GM19467 (cell line): ENCODE measurements around the gene TLR8.

Experiments used
- ATAC-seq: cut with Tn5 transposase; IDR thresholded peaks from one replicate; pipeline ENCODE4 v1.9.1; 2021; ENCODE audit warnings: mild to moderate bottlenecking, moderate library complexity; ENCODE audit not compliant: unreplicated experiment

TLR8 gene

DNA sequence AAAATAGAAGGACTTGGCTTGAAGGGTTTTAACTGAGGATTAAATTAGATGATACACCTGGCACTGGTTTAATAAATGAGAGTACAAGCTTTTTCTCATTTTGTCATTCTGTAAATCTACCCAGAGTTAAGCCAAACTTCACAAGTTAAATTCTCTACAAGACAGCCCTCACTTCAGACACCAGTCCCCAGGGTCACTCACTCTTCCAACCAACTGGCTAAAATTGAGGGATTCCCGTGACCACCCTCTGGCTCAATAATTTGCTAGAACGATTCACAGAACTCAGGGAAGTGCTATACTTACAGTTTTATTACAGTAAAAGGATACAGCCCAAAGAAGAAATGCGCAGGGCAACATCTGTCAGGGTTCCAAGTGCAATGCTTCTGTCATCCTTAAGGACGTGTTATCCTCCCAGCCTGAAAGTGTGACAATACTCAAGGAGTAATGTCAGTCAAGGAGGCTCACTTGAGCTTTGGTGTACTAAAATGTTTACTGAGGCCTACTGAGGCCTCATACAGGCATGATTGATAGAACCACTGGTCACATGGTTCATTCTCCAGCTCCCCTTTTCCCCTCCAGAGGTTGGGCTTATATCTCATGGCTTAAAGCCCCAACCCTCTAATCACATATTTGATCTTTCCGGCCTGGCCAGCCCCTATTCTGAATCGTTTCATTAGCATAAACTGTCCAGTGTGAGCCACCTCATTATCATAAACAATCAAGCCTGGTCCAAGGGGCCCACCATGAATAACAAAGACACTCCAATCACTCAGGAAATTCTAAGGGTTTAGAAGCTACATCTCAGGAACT, 58.9 kb downstream of the TLR8 start:
- ATAC-seq, result no peak

DNA sequence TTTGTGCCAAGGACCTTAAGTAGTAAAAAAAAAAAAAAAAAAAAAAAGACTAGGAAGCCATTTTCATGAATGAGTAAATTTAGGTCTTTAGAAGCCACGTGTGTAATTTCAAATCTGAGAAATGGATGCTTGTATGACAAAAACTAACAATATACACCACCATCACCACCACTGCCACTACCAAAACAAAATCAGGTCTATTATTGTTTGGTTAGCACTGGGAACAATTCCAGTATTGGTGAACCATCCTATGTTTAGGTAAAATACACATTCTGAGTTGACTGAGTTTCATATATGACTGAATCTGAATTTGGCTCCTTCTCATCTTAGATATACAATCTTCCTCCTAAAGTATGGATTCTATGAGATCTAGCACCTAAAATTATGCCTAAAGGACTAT, 59.7 kb downstream of the TLR8 start:
- no peak for ATAC-seq

DNA sequence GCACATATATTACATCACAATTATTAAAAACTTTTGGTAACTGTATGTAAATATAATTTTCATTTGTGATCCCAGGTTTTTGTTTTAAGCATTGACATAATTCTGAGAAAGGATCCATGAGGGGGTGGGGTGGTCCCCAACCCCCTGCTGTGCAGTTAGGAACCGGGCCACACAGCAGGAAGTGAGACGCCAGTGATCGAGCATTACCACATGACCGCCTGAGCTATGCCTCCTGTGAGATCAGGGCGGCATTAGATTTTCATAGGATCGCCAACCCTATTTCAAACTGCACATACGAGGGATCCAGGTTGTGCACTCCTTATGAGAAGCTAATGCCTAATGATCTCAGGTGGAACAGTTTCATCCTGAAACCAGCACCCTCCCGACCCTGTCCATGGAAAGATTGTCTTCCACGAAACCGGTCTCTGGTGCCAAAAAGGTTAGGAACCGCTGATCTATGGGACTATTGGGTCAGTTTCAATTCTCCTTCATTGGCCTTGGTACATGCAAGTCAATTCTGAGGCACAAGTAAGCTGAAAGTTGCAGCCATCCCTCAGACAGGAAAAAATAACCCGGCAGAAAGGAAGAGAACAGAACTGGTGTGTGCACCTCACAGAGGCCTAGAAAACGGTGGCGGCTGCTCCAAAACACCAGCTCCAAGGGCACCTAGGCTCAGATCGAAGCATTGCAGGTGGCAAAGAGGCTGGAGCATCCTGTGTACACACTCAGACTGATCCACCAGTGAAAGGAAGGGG, 61.5 kb downstream of the TLR8 start:
- ATAC-seq, result no peak

DNA sequence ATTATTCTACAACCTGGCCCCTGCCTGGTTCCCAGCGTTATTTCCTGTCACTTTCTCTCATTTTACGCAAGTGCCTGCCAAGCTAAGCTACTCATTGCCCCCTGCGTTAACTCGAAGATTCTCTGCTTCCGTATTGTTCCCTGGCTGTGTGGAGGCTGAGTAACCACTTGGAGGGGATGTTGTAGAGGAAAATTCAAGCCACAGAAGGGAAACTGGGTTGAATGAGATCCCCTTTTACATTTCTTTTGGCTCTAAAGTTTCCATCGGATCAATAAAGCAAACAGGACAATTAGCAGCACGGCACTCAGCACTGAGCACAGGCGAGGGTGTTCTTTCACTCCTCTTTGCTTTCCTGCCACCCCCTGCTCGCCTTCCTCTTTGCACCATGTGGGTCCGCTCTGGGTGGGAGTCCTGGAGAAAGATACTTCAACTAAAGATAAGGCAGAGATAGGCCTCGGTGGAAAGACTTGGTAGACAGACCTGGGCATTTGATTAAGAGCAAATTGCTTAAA, 64.3 kb downstream of the TLR8 start:
- ATAC-seq, result no peak

DNA sequence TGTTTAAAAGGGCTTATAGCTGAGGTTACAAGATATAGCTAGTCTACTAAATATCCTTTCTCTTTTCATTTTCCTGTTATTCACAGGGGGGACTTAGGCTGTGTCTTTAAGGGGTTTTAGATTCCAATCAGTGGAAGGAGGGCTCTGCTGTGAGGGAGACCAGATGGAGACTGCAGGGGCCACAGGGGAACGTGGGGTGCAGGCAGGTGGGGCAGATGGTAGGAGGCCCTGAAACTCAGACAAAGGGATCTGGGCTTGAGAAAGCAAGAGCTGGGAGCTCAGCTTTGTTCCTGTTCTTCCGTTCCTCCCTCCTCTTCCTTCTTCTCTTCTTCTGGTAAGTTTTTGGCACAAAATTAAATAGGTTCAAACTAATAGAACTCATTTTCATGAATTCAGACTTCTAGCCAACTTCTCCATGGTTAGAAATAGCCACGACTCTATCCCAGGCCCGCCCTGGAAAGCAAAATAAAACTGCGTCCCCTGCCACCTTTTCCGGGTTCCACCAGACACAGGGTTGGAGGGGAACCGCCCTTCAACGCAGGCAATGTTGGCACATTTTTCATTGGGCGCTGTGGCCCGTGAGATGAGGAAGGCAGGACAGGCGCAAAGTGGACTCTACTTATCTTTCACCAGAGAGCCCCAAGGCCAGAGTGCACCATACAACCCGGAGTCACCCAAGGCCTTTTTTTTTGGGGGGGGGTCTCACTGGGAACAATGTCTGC, 65.0 kb downstream of the TLR8 start:
- ATAC-seq, result no peak

DNA sequence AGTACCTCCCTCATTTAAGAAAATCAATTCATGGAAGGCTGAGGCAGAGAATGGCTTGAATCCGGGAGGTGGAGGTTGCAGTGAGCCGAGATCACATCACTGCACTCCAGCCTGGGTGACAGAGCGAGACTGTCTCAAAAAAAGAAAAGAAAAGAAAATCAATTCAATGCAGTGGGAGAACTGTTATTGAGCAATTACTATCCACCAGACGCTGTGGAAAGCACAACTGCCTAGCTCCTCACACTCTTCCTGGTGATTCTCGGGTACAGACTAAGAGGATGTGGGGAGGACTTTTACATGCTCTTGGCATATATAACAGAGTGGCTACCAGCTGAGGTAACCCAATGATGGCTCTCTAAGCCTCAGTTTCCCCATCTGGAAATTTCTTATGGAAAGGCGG, 65.8 kb downstream of the TLR8 start:
- ATAC-seq, result no peak
